Nephron (organoid): Measurements from ENCODE around the gene RUFY3.

Source experiments
- H3K27ac Mint-ChIP-seq, 3 experiments: 2 replicates each; pipeline ENCODE4 v1.8.0; 2020; ENCODE audit warnings: mixed read lengths in 3 of 3, mild to moderate bottlenecking in 2 of 3, moderate library complexity in 1 of 3
- H3K27me3 Mint-ChIP-seq: 2 replicates; pipeline ENCODE4 v1.8.0; 2021; ENCODE audit warnings: low read depth, mild to moderate bottlenecking, moderate library complexity, mixed read lengths
- H3K36me3 Mint-ChIP-seq: 2 replicates; pipeline ENCODE4 v1.8.0; 2020; ENCODE audit warnings: low read depth, mixed read lengths
- H3K4me1 Mint-ChIP-seq: 2 replicates; pipeline ENCODE4 v1.8.0; 2020; ENCODE audit warnings: mixed read lengths
- H3K4me3 Mint-ChIP-seq, 3 experiments: 2 replicates each; pipeline ENCODE4 v1.8.0; 2020; ENCODE audit warnings: mild to moderate bottlenecking in 3 of 3, mixed read lengths in 3 of 3, moderate library complexity in 2 of 3
- H3K9me3 Mint-ChIP-seq: 2 replicates; pipeline ENCODE4 v1.8.0; 2020; ENCODE audit warnings: mixed read lengths
- CTCF ChIP-seq, 3 experiments: fragments of 200-600 bp; sonication (generic); IDR thresholded peaks; one replicate each; pipeline ENCODE4 v1.5.0; 2021; ENCODE audit warnings: antibody characterized with exemption in 3 of 3; ENCODE audit not compliant: unreplicated experiment in 3 of 3

RUFY3 gene

GRCh38 chr4:70788733-70789132 lies 67.0 kb downstream of the RUFY3 start:
- Mint-ChIP-seq H3K9me3 (no peaks in the 10 kb centered on the region), H3K4me3 (no peak overlapping the region), H3K36me3 (peaks cover 51% of the 10 kb centered on the region), H3K4me1 (no peaks in the 10 kb centered on the region), H3K27me3 (no peaks in the 10 kb centered on the region), H3K27ac (no peak overlapping the region)
- TF ChIP-seq CTCF (IDR thresholded peaks at IDR 0.05; ENCODE audit: unreplicated experiment in 3 of 3), result no peak

- no peak overlapping the region for H3K27ac Mint-ChIP-seq
- TF ChIP-seq CTCF (IDR thresholded peaks at IDR 0.05; ENCODE audit: unreplicated experiment in 3 of 3), result no peak
- H3K9me3 Mint-ChIP-seq, result no peaks in the 10 kb centered on the region
- no peak overlapping the region for H3K4me3 Mint-ChIP-seq
- H3K36me3 Mint-ChIP-seq, result peaks cover 50% of the 10 kb centered on the region
- no peaks in the 10 kb centered on the region for H3K4me1 Mint-ChIP-seq
- H3K27me3 Mint-ChIP-seq, result no peaks in the 10 kb centered on the region
Measured at GRCh38 chr4:70793626-70794025, 71.9 kb downstream of the RUFY3 start.

GRCh38 chr4:70801265-70801809 lies 79.6 kb downstream of the RUFY3 start:
- H3K27me3 Mint-ChIP-seq, result no peaks in the 10 kb centered on the region

GRCh38 chr4:70802928-70803580 lies 81.3 kb downstream of the RUFY3 start:
- no peak for TF ChIP-seq CTCF (IDR thresholded peaks at IDR 0.05; ENCODE audit: unreplicated experiment in 3 of 3)
- no peak overlapping the region for H3K4me3 Mint-ChIP-seq
- H3K27me3 Mint-ChIP-seq, result no peaks in the 10 kb centered on the region
- no peaks in the 10 kb centered on the region for H3K9me3 Mint-ChIP-seq
- H3K36me3 Mint-ChIP-seq, result peaks cover 40% of the 10 kb centered on the region
- no peak overlapping the region for H3K27ac Mint-ChIP-seq
- no peaks in the 10 kb centered on the region for H3K4me1 Mint-ChIP-seq

More at GRCh38 chr4:70801265-70801809, 79.6 kb downstream of the RUFY3 start:
- H3K27ac Mint-ChIP-seq, result no peak overlapping the region
- TF ChIP-seq CTCF (IDR thresholded peaks at IDR 0.05; ENCODE audit: unreplicated experiment in 3 of 3), result no peak
- no peaks in the 10 kb centered on the region for H3K9me3 Mint-ChIP-seq
- peaks cover 37% of the 10 kb centered on the region for H3K36me3 Mint-ChIP-seq
- H3K4me1 Mint-ChIP-seq, result no peaks in the 10 kb centered on the region
- H3K4me3 Mint-ChIP-seq, result no peak overlapping the region

- TF ChIP-seq CTCF (IDR thresholded peaks at IDR 0.05; ENCODE audit: unreplicated experiment in 3 of 3), result no peak
- H3K9me3 Mint-ChIP-seq, result no peaks in the 10 kb centered on the region
- no peak overlapping the region for H3K27ac Mint-ChIP-seq
- H3K27me3 Mint-ChIP-seq, result no peaks in the 10 kb centered on the region
- H3K36me3 Mint-ChIP-seq, result peaks cover 31% of the 10 kb centered on the region
- no peak overlapping the region for H3K4me3 Mint-ChIP-seq
- H3K4me1 Mint-ChIP-seq, result no peaks in the 10 kb centered on the region
Measured at GRCh38 chr4:70808151-70808550, 86.4 kb downstream of the RUFY3 start.

GRCh38 chr4:70815370-70815769 lies 93.6 kb downstream of the RUFY3 start:
- Mint-ChIP-seq H3K27me3 (no peaks in the 10 kb centered on the region), H3K36me3 (peaks cover 35% of the 10 kb centered on the region), H3K27ac (no peak overlapping the region), H3K9me3 (no peaks in the 10 kb centered on the region), H3K4me1 (no peaks in the 10 kb centered on the region), H3K4me3 (no peak overlapping the region)
- no peak for TF ChIP-seq CTCF (IDR thresholded peaks at IDR 0.05; ENCODE audit: unreplicated experiment in 3 of 3)
